Measurements from ENCODE around the gene MUC2.

Gene MUC2

DNA sequence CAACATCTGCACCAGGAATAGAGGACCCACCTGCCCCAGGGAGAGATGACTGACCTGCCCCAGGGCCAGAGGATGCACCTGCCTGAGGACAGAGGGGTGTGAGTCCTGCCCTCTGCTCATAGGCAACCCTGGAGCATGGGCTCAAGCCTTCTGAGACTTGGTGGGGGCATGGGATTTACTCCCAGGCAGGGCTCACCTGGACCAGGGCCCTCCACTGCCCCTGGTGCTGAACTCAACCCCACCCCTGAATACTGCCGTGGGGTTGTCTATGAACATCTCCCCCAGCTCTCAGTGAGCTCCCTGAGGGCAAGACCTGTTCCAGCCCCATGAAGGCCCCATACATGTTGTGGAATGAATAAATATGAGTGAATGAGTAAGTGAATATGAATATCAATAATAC, 49.3 kb downstream of the MUC2 start:
- no peaks in the 10 kb centered on the region for H3F3A ChIP-seq (ENCODE audit: low read depth)
- H2AFZ ChIP-seq (ENCODE audit: low read length) = no peak overlapping the region
- H4K20me1 ChIP-seq (ENCODE audit: insufficient read depth, low read length, poor library complexity, severe bottlenecking) = no peaks in the 10 kb centered on the region
- H3K27me3 ChIP-seq (ENCODE audit: insufficient read depth, low read length, poor library complexity, severe bottlenecking) = no peaks in the 10 kb centered on the region
- H3K79me2 ChIP-seq (ENCODE audit: insufficient read depth, low read length) = no peaks in the 10 kb centered on the region
- H3K9me2 ChIP-seq (replicated peaks; ENCODE audit: low read depth, low read length) = no peaks in the 10 kb centered on the region
- no peak overlapping the region for H3K9ac ChIP-seq (ENCODE audit: low read depth, low read length, poor library complexity, severe bottlenecking)
- H3K4me2 ChIP-seq (ENCODE audit: low read depth, low read length, poor library complexity, severe bottlenecking) = no peak overlapping the region
- TF ChIP-seq EZH2phosphoT487 (IDR thresholded peaks at IDR 0.05; ENCODE audit: borderline replicate concordance) = no peak
- TF ChIP-seq, protein P1, sequence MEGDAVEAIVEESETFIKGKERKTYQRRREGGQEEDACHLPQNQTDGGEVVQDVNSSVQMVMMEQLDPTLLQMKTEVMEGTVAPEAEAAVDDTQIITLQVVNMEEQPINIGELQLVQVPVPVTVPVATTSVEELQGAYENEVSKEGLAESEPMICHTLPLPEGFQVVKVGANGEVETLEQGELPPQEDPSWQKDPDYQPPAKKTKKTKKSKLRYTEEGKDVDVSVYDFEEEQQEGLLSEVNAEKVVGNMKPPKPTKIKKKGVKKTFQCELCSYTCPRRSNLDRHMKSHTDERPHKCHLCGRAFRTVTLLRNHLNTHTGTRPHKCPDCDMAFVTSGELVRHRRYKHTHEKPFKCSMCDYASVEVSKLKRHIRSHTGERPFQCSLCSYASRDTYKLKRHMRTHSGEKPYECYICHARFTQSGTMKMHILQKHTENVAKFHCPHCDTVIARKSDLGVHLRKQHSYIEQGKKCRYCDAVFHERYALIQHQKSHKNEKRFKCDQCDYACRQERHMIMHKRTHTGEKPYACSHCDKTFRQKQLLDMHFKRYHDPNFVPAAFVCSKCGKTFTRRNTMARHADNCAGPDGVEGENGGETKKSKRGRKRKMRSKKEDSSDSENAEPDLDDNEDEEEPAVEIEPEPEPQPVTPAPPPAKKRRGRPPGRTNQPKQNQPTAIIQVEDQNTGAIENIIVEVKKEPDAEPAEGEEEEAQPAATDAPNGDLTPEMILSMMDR (conservative IDR thresholded peaks at IDR 0.05; ENCODE audit: low read length) = no peak
- no peaks in the 10 kb centered on the region for H3K4me1 ChIP-seq (ENCODE audit: insufficient read depth, low read length, poor library complexity, severe bottlenecking)
- no peaks in the 10 kb centered on the region for H3K36me3 ChIP-seq (ENCODE audit: insufficient read depth, low read length)
- no peak overlapping the region for H3K4me3 ChIP-seq (ENCODE audit: low read length, poor library complexity, severe bottlenecking)
- H3K9me3 ChIP-seq (ENCODE audit: insufficient read depth, low read depth, low read length) = peaks cover 12% of the 10 kb centered on the region; the same call in 1 of the 2 replicates
